Endothelial cell of umbilical vein (primary cell): ENCODE results near the gene ACTL10. TPM values are rescaled to one million over a fixed set of nuclear protein-coding genes. Genes with fewer than 3 reads are reported as not detected.

Experiments used
- BruUV-seq: library from RNA; stranded (reverse); fragments of 400-500 nt; replicated peaks from 2 replicates; lab custom pipeline; 2021; lab: Mats Ljungman, UMichigan
- CTCF ChIA-PET: fragments of 300-600, 350-600 bp; sonication (Branson Sonifier 250); formaldehyde crosslinking; loops from one replicate; lab custom pipeline; 2021; ENCODE audit warnings: antibody characterized with exemption, inconsistent platforms; lab: Charles Lee
- POLR2A ChIA-PET: fragments of 300-600, 350-600 bp; sonication (Branson Sonifier 250); formaldehyde crosslinking; loops from one replicate; lab custom pipeline; 2021; ENCODE audit warnings: antibody characterized with exemption, inconsistent platforms; lab: Charles Lee
- DNase-seq: peaks from one replicate; pipeline ENCODE4 v3.0.0-alpha.2; 2011; ENCODE audit warnings: low read depth, low spot score
- FAIRE-seq: peaks from 2 replicates; lab custom pipeline; 2011; peaks lifted over from hg19 to GRCh38; lab: Jason Lieb, UNC
- H2AFZ ChIP-seq: 2 replicates; pipeline ENCODE4 v1.6.0; 2012; ENCODE audit warnings: low read depth, low read length, control low read depth, inconsistent platforms
- H3K27ac ChIP-seq: 2 replicates; pipeline ENCODE4 v1.5.1; 2011; ENCODE audit warnings: low read depth, mild to moderate bottlenecking, control low read depth, low read length, moderate library complexity; ENCODE audit not compliant: insufficient read depth
- H3K27me3 ChIP-seq, 2 experiments: 2 replicates each; pipeline versions ENCODE4 v1.6.0 to v1.6.1; 2011; ENCODE audit warnings: low read length in 2 of 2, mixed read lengths in 1 of 2; ENCODE audit not compliant: control insufficient read depth in 2 of 2, insufficient read depth in 2 of 2
- H3K36me3 ChIP-seq, 2 experiments: 2 replicates in 1 of 2; 3 replicates in 1 of 2; pipeline ENCODE4 v1.5.1; 2011; ENCODE audit warnings: low read length in 2 of 2, mild to moderate bottlenecking in 1 of 2, moderate library complexity in 1 of 2; ENCODE audit not compliant: control insufficient read depth in 2 of 2, insufficient read depth in 2 of 2; ENCODE audit errors: extremely low read depth in 1 of 2
- H3K4me1 ChIP-seq: 3 replicates; pipeline ENCODE4 v1.5.1; 2011; ENCODE audit warnings: mild to moderate bottlenecking, low read length; ENCODE audit not compliant: control insufficient read depth, insufficient read depth; ENCODE audit errors: extremely low read depth
- H3K4me2 ChIP-seq: 2 replicates; pipeline ENCODE4 v1.6.1; 2011; ENCODE audit warnings: low read length, control low read depth, mixed read lengths; ENCODE audit not compliant: insufficient read depth
- H3K4me3 ChIP-seq, 3 experiments: fragments of 200-600 bp in 1 of 3; sonication (generic), shearing (Covaris generic) in 1 of 3; replicated peaks in 1 of 3; 2 replicates each; pipeline ENCODE4 v1.5.1; 2011 to 2016; ENCODE audit warnings: control low read depth in 3 of 3, low read length in 3 of 3, mild to moderate bottlenecking in 2 of 3, inconsistent platforms in 1 of 3, low read depth in 1 of 3, moderate library complexity in 1 of 3; ENCODE audit not compliant: insufficient read depth in 1 of 3
- H3K79me2 ChIP-seq: 2 replicates; pipeline ENCODE4 v1.6.0; 2012; ENCODE audit warnings: low read length, inconsistent platforms; ENCODE audit not compliant: control insufficient read depth, insufficient read depth
- H3K9ac ChIP-seq: replicated peaks from 2 replicates; pipeline ENCODE3; 2011; ENCODE audit warnings: low read length, control low read depth; ENCODE audit not compliant: insufficient read depth; ENCODE audit errors: extremely low read depth
- H3K9me1 ChIP-seq: replicated peaks from 3 replicates; pipeline ENCODE4 v1.6.0; 2011; ENCODE audit warnings: mild to moderate bottlenecking, low read length; ENCODE audit not compliant: control insufficient read depth, insufficient read depth; ENCODE audit errors: extremely low read depth
- H3K9me3 ChIP-seq: replicated peaks from 2 replicates; pipeline ENCODE4 v1.5.1; 2012; ENCODE audit warnings: low read length, inconsistent platforms; ENCODE audit not compliant: control insufficient read depth, insufficient read depth
- H4K20me1 ChIP-seq: replicated peaks from 2 replicates; pipeline ENCODE3; 2011; ENCODE audit warnings: mild to moderate bottlenecking, low read length; ENCODE audit not compliant: control insufficient read depth, insufficient read depth; ENCODE audit errors: extremely low read depth
- EZH2 ChIP-seq: IDR thresholded peaks from 2 replicates; pipeline ENCODE4 v1.6.1; 2012; ENCODE audit warnings: borderline replicate concordance, low read depth, mild to moderate bottlenecking, moderate library complexity, low read length, inconsistent platforms; ENCODE audit not compliant: severe bottlenecking
- FOS ChIP-seq: IDR thresholded peaks from 2 replicates; pipeline ENCODE4 v1.6.1; 2011; ENCODE audit warnings: mild to moderate bottlenecking, low read length, moderate library complexity, borderline replicate concordance; ENCODE audit not compliant: insufficient read depth
- GATA2 ChIP-seq: IDR thresholded peaks from 2 replicates; pipeline ENCODE4 v1.7.0; 2011; ENCODE audit warnings: low read depth, mild to moderate bottlenecking, moderate library complexity, mixed read lengths, low read length; ENCODE audit not compliant: insufficient read length, insufficient read depth
- JUN ChIP-seq: IDR thresholded peaks from 2 replicates; pipeline ENCODE4 v1.6.1; 2011; ENCODE audit warnings: borderline replicate concordance, low read depth; ENCODE audit not compliant: insufficient read length, insufficient read depth
- MYC ChIP-seq: IDR thresholded peaks from one replicate; pipeline ENCODE4 v1.6.1; 2011; ENCODE audit warnings: mild to moderate bottlenecking, low read depth, low read length
- POLR2A ChIP-seq: IDR thresholded peaks from 2 replicates; pipeline ENCODE4 v1.6.1; 2012; ENCODE audit warnings: low read depth, mild to moderate bottlenecking, control low read depth, low read length
- POLR2AphosphoS5 ChIP-seq: IDR thresholded peaks from 2 replicates; pipeline ENCODE4 v1.6.1; 2012; ENCODE audit warnings: low read depth, mild to moderate bottlenecking, control low read depth, low read length, moderate library complexity; ENCODE audit not compliant: insufficient read depth
- dilution Hi-C: fragments of 300-500 bp; cut with MboI; formaldehyde crosslinking; loops from one replicate; pipeline ENCODE4 v1.15.0; 2019; ENCODE audit warnings: low sequenced_read_pairs; ENCODE audit not compliant: extremely low pct_ligation_motif_present
- intact Hi-C: fragments of 100-400 bp; cut with micrococcal nuclease; formaldehyde crosslinking; loops from one replicate; pipeline ENCODE4 v1.10.0; 2022
- polyA plus RNA-seq, 4 experiments: library from polyadenylated mRNA; depleted of rRNA in 3 of 4; stranded (reverse) in 3 of 4; unstranded in 1 of 4; fragments of >200 nt; gene quantifications; 2 replicates each; pipeline versions ENCODE4 v1.2.1 to v1.2.3, GENCODE V29; 2011 to 2012; ENCODE audit warnings: missing spikeins in 1 of 4
- total RNA-seq: library from RNA; stranded (reverse); gene quantifications from 2 replicates; pipeline ENCODE4 v1.2.3, GENCODE V29; 2021
- TF ChIP-seq, protein P1 (sequence below): IDR thresholded peaks from 2 replicates; pipeline ENCODE4 v1.6.1; 2011; ENCODE audit not compliant: insufficient read depth, insufficient read length
- TF ChIP-seq, protein P2 (sequence below), 2 donors: IDR thresholded peaks; 1 replicate in 1 of 2; 2 replicates in 1 of 2; pipeline ENCODE4 v1.5.1; 2011; ENCODE audit warnings: low read length in 2 of 2, mild to moderate bottlenecking in 2 of 2, moderate library complexity in 2 of 2, control low read depth in 1 of 2, inconsistent platforms in 1 of 2, low read depth in 1 of 2; ENCODE audit not compliant: insufficient read depth in 1 of 2; ENCODE audit errors: extremely low read depth in 1 of 2

Gene ACTL10
- total and polyA plus RNA-seq, 2 donors (not counting 3 experiments of a cell fraction or from before 2014, with no cell fraction given) = 0.92 to 1.4 TPM

DNA sequence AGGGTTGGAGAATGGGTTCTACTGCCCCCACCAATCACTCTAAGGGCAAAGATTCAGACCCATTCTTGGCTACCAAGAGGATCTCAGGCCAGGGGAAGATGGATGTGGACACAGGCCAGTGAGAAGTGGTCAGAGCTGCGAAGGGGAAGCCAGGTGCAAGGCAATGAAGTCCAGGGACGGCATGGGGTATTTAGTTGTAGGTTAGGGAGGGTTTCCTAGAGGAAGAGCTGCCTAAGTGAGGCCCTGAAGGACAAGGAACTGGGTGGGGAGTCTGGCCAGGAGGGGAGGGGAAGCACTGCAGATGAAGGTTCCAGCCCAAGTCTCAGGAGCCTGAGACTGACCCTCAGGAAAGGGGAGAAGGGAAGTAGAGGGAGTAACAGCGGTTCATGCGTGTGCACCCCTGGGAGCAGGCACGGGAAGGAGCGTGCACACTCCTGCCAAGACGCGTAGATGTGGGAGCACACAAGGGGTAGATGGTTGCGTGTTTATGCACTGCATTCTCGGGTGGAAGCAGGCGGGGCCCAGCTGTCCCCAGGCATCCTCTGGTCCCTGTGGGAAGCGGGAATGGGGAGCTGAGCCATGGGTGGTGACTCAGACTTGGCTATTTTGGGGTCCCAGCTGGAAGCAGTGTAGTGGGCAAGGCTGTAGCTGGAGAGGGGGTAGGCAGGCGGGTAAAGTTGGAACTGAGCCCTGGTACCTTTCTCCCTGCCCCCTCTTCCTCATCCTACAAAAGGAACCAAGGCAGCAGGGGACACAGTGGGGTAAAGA, 3.3 kb downstream of the ACTL10 start:
- Histone ChIP-seq H3K9me3 (no peaks in the 10 kb centered on the region), H3K9ac (no peak overlapping the region), H3K9me1 (no peaks in the 10 kb centered on the region), H3K27me3 (no peaks in the 10 kb centered on the region), H3K36me3 (peaks cover 0 to 2% of the 10 kb centered on the region in 2 experiments), H3K27ac (no peak overlapping the region), H3K4me1 (peaks cover 23% of the 10 kb centered on the region), H2AFZ (no peak overlapping the region), H3K4me3 (no peak overlapping the region), H3K79me2 (no peaks in the 10 kb centered on the region), H3K4me2 (no peak overlapping the region), H4K20me1 (no peaks in the 10 kb centered on the region)
- no TSS peak for BruUV-seq
- TF ChIP-seq FOS (no peak), GATA2 (no peak), POLR2AphosphoS5 (no peak), JUN (no peak), POLR2A (no peak), MYC (no peak), EZH2 (no peak)
- TF ChIP-seq, protein P1, sequence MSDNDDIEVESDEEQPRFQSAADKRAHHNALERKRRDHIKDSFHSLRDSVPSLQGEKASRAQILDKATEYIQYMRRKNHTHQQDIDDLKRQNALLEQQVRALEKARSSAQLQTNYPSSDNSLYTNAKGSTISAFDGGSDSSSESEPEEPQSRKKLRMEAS = no peak
- TF ChIP-seq, protein P2, sequence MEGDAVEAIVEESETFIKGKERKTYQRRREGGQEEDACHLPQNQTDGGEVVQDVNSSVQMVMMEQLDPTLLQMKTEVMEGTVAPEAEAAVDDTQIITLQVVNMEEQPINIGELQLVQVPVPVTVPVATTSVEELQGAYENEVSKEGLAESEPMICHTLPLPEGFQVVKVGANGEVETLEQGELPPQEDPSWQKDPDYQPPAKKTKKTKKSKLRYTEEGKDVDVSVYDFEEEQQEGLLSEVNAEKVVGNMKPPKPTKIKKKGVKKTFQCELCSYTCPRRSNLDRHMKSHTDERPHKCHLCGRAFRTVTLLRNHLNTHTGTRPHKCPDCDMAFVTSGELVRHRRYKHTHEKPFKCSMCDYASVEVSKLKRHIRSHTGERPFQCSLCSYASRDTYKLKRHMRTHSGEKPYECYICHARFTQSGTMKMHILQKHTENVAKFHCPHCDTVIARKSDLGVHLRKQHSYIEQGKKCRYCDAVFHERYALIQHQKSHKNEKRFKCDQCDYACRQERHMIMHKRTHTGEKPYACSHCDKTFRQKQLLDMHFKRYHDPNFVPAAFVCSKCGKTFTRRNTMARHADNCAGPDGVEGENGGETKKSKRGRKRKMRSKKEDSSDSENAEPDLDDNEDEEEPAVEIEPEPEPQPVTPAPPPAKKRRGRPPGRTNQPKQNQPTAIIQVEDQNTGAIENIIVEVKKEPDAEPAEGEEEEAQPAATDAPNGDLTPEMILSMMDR (IDR thresholded peaks at IDR 0.05; ENCODE audit: extremely low read depth in 1 of 2, insufficient read depth in 1 of 2, low read depth in 1 of 2, low read length in 2 of 2) = no peak
- FAIRE-seq = no peak
- dilution Hi-C loops (no loop called here), intact Hi-C loops (loop anchor here (2.0 to 10.0 kb wide), 3 partner anchors 213 to 397 kb away; partner anchors contain the start of gene RALY)
- ChIA-PET CTCF (interaction anchor here (0.8 to 1.3 kb wide), 2 partner anchors 9 to 19 kb away, joined by 3 to 4 read pairs; no protein-coding TSS in a partner anchor), POLR2A (no interaction called here)
- no peak for DNase-seq
